ENCODE data around the gene SPTLC2.
A peak's percentile ranks its signal among the peaks of the same experiment; 100 is the strongest.

SPTLC2 gene

GRCh38 chr14:77623201-77623600, 6.8 kb upstream of the SPTLC2 start:
- no peak for TF ChIP-seq CTCF (IDR thresholded peaks at IDR 0.05; ENCODE audit: low read depth, low read length, missing control alignments)
- H3K4me3 ChIP-seq (replicated peaks; ENCODE audit: low read depth, low read length) = no peak overlapping the region
- DNase-seq (ENCODE audit: extremely low read depth, low read depth) = no peak

- DNase-seq (ENCODE audit: extremely low read depth, low read depth) = no peak
- no peak for TF ChIP-seq CTCF (IDR thresholded peaks at IDR 0.05; ENCODE audit: low read depth, low read length, missing control alignments)
Measured at GRCh38 chr14:77622366-77622961, 6.0 kb upstream of the SPTLC2 start.

GRCh38 chr14:77620222-77620870, 3.9 kb upstream of the SPTLC2 start:
- no peak overlapping the region for H3K4me3 ChIP-seq (replicated peaks; ENCODE audit: low read depth, low read length)
- DNase-seq (ENCODE audit: extremely low read depth, low read depth) = no peak
- no peak for TF ChIP-seq CTCF (IDR thresholded peaks at IDR 0.05; ENCODE audit: low read depth, low read length, missing control alignments)

More at GRCh38 chr14:77622366-77622961, 6.0 kb upstream of the SPTLC2 start:
- H3K4me3 ChIP-seq (replicated peaks; ENCODE audit: low read depth, low read length) = no peak overlapping the region

- H3K4me3 ChIP-seq (replicated peaks; ENCODE audit: low read depth, low read length) = no peak overlapping the region
- TF ChIP-seq CTCF (IDR thresholded peaks at IDR 0.05; ENCODE audit: low read depth, low read length, missing control alignments) = no peak
- DNase-seq (ENCODE audit: extremely low read depth, low read depth) = no peak
Measured at GRCh38 chr14:77618381-77618970, 2.0 kb upstream of the SPTLC2 start.

GRCh38 chr14:77616133-77616453, 344 bp downstream of the SPTLC2 start:
- DNase-seq (ENCODE audit: extremely low read depth, low read depth) = no peak
- peak overlapping the region; percentile 70 for H3K4me3 ChIP-seq (replicated peaks; ENCODE audit: low read depth, low read length)
- no peak for TF ChIP-seq CTCF (IDR thresholded peaks at IDR 0.05; ENCODE audit: low read depth, low read length, missing control alignments)

GRCh38 chr14:77615361-77616132, 890 bp downstream of the SPTLC2 start:
- no peak for DNase-seq (ENCODE audit: extremely low read depth, low read depth)
- no peak for TF ChIP-seq CTCF (IDR thresholded peaks at IDR 0.05; ENCODE audit: low read depth, low read length, missing control alignments)
- peak overlapping the region; percentile 70 for H3K4me3 ChIP-seq (replicated peaks; ENCODE audit: low read depth, low read length)
